SW480 (cell line): ENCODE data around the gene RET.
A peak's percentile ranks its signal among the peaks of the same experiment; 100 is the strongest.

Experiments used
- DNase-seq: peaks from one replicate; pipeline ENCODE4 v3.0.0-alpha.2; 2016; ENCODE audit warnings: low spot score

Gene RET

GRCh38 chr10:43044961-43045621 is 31.8 kb upstream of the RET start:
- no peak for DNase-seq

GRCh38 chr10:43045631-43046287 is 31.1 kb upstream of the RET start:
- DNase-seq = no peak

- no peak for DNase-seq
Observed at GRCh38 chr10:43046288-43046991, 30.4 kb upstream of the RET start.

- DNase-seq = no peak
Observed at GRCh38 chr10:43047288-43047970, 29.4 kb upstream of the RET start.

GRCh38 chr10:43048301-43049051 is 28.4 kb upstream of the RET start:
- DNase-seq = no peak

GRCh38 chr10:43049081-43049551 is 27.8 kb upstream of the RET start:
- DNase-seq = no peak

- DNase-seq = no peak
Observed at GRCh38 chr10:43050011-43050410, 26.9 kb upstream of the RET start.

GRCh38 chr10:43053825-43054224 is 23.0 kb upstream of the RET start:
- DNase-seq = no peak

- no peak for DNase-seq
Observed at GRCh38 chr10:43054593-43054992, 22.3 kb upstream of the RET start.

- DNase-seq = no peak
Observed at GRCh38 chr10:43055217-43055616, 21.7 kb upstream of the RET start.

- DNase-seq = no peak
Observed at GRCh38 chr10:43055991-43056567, 20.8 kb upstream of the RET start.

GRCh38 chr10:43056568-43057011 is 20.3 kb upstream of the RET start:
- DNase-seq = no peak

- no peak for DNase-seq
Observed at GRCh38 chr10:43057231-43057711, 19.6 kb upstream of the RET start.

- no peak for DNase-seq
Observed at GRCh38 chr10:43057831-43058340, 19.0 kb upstream of the RET start.

GRCh38 chr10:43058716-43059335 is 18.0 kb upstream of the RET start:
- DNase-seq = no peak

GRCh38 chr10:43059336-43059720 is 17.5 kb upstream of the RET start:
- no peak for DNase-seq

GRCh38 chr10:43059828-43060227 is 17.0 kb upstream of the RET start:
- DNase-seq = no peak

GRCh38 chr10:43060291-43060690 is 16.6 kb upstream of the RET start:
- DNase-seq = peak; percentile 15

- no peak for DNase-seq
Observed at GRCh38 chr10:43061331-43061730, 15.5 kb upstream of the RET start.

GRCh38 chr10:43061760-43062159 is 15.1 kb upstream of the RET start:
- DNase-seq = no peak
